ENCODE results near the gene TAMALIN. TPM values are rescaled to one million over a fixed set of nuclear protein-coding genes. Genes with fewer than 3 reads are reported as not detected.

Gene TAMALIN
- polyA plus RNA-seq, 2 donors: 6.1 to 7.4 TPM

DNA sequence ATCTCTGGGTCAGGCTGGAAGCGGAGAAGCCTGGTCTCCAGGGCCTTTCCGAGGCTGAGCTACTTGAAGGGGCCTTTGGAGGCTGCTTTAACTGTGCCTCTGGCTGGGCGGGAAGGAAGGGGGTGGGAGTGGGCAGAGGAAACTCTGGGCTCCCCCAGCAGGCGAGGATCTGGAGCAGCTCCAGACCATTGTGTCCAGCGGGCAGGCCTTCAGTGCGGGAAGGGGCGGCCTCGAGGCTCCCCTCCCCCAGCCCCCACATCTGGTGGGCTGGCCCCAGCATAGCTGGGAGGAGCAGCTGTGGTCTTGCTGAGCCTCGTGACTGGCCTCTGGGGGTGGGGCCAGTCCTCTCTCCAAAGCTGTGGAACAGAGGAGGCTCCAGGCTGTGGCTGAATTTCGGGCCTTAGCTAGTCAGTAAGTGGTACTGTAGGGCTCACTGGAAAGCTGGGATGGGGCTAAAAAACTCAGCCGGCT, 3.4 kb downstream of the TAMALIN start:
- H3K9me3 ChIP-seq (ENCODE audit: control insufficient read depth in 2 of 2, insufficient read depth in 1 of 2, low read depth in 1 of 2, low read length in 1 of 2): no peaks in the 10 kb centered on the region
- H3K4me3 ChIP-seq (ENCODE audit: low read depth in 1 of 2, low read length in 2 of 2): no peak overlapping the region
- 40 to 53% methylated on average over 11 of the region's 11 CpGs for WGBS, 2 donors
- peaks cover 0 to 5% of the 10 kb centered on the region in 2 donors for H3K36me3 ChIP-seq (ENCODE audit: control insufficient read depth in 2 of 2, insufficient read depth in 2 of 2, low read length in 1 of 2)
- H3K27me3 ChIP-seq (ENCODE audit: control insufficient read depth in 1 of 2, insufficient read depth in 2 of 2, low read length in 2 of 2): peaks cover 0 to 3% of the 10 kb centered on the region in 2 donors
- peak overlapping the region; percentile 70 to 74 for H3K27ac ChIP-seq (ENCODE audit: low read depth in 2 of 2, low read length in 1 of 2)
- peaks cover 0 to 9% of the 10 kb centered on the region in 2 donors for H3K4me1 ChIP-seq (ENCODE audit: control insufficient read depth in 2 of 2, insufficient read depth in 2 of 2, low read length in 1 of 2)

DNA sequence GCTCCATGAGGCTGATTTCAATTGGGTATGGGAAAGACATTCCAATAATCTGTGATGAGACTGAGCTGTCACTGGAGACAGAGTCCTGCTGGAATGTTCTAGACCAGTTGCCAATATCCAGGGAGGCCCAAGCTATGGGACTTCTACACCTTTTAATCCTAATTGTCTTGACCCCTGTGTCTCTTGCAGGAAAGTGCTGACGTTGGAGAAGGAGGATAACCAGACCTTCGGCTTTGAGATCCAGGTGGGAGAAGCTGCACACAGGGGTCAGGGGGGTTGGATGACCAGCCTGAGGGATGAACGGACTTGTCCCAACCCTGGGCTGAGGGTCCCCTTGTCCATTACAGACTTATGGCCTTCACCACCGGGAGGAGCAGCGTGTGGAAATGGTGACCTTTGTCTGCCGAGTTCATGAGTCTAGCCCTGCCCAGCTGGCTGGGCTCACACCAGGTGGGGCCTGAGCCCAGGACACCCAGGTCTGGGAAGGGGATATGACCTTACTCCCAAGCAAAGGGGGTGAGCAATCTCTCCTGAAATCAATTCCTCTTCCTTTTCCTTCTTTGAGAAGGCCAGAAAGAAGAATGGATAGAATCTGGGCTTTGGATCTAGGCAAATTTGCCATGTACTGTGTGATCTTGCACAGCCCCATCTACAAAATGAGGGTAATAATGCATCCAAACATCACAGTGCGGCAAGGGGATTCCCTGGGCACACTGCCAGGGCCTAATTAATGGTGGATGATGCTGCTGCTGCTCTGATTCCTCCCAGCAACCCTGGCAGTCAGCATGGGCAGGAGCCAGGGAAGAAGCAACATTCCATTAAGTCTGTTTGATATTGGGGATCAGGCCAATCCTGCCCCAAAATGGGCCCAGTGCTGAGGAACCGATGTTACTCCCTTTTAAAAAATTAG, 4.2 kb downstream of the TAMALIN start:
- no peak overlapping the region for H3K4me3 ChIP-seq (ENCODE audit: low read depth in 1 of 2, low read length in 2 of 2)
- WGBS, 2 donors: 65 to 66% methylated on average over 8 of the region's 8 CpGs
- peak overlapping the region; percentile 70 to 74 for H3K27ac ChIP-seq (ENCODE audit: low read depth in 2 of 2, low read length in 1 of 2)
- peaks cover 0 to 9% of the 10 kb centered on the region in 2 donors for H3K4me1 ChIP-seq (ENCODE audit: control insufficient read depth in 2 of 2, insufficient read depth in 2 of 2, low read length in 1 of 2)
- H3K36me3 ChIP-seq (ENCODE audit: control insufficient read depth in 2 of 2, insufficient read depth in 2 of 2, low read length in 1 of 2): peaks cover 0 to 7% of the 10 kb centered on the region in 2 donors
- no peaks in the 10 kb centered on the region for H3K9me3 ChIP-seq (ENCODE audit: control insufficient read depth in 2 of 2, insufficient read depth in 1 of 2, low read depth in 1 of 2, low read length in 1 of 2)
- H3K27me3 ChIP-seq (ENCODE audit: control insufficient read depth in 1 of 2, insufficient read depth in 2 of 2, low read length in 2 of 2): peaks cover 0 to 3% of the 10 kb centered on the region in 2 donors

DNA sequence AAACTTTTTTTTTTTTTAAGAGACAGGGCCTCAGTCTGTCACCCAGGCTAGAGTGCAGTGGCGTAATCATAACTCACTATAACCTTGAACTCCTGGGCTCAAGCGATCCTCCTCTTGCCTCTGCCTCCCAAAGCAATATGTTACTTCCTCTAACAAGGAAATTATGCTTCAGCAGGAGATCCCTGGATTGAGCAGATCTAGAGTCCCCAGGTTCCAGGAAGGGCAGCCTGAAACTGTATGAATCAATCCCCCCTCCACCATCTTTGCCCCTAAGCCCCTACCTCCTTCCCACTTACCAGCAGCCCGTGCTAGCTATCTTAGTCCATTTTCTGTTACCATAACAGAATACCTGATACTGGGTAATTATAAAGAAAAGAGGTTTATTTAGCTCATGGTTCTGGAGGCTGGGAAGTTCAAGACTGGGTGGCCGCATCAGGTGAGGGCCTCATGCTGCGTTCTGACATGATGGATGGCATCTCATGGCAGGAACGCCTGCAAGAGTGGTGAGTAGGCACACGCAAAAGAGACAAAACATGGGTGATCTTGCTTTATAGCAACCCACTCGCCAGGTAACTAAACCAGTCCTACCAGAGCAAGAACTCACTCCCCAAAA, 5.0 kb downstream of the TAMALIN start:
- H3K9me3 ChIP-seq (ENCODE audit: control insufficient read depth in 2 of 2, insufficient read depth in 1 of 2, low read depth in 1 of 2, low read length in 1 of 2): no peaks in the 10 kb centered on the region
- H3K27me3 ChIP-seq (ENCODE audit: control insufficient read depth in 1 of 2, insufficient read depth in 2 of 2, low read length in 2 of 2): peaks cover 0 to 3% of the 10 kb centered on the region in 2 donors
- H3K4me1 ChIP-seq (ENCODE audit: control insufficient read depth in 2 of 2, insufficient read depth in 2 of 2, low read length in 1 of 2): peaks cover 0 to 6% of the 10 kb centered on the region in 2 donors
- peaks cover 0 to 7% of the 10 kb centered on the region in 2 donors for H3K36me3 ChIP-seq (ENCODE audit: control insufficient read depth in 2 of 2, insufficient read depth in 2 of 2, low read length in 1 of 2)
- 88 to 92% methylated on average over 8 of the region's 8 CpGs for WGBS, 2 donors
- no peak overlapping the region for H3K27ac ChIP-seq (ENCODE audit: low read depth in 2 of 2, low read length in 1 of 2)
- no peak overlapping the region for H3K4me3 ChIP-seq (ENCODE audit: low read depth in 1 of 2, low read length in 2 of 2)

DNA sequence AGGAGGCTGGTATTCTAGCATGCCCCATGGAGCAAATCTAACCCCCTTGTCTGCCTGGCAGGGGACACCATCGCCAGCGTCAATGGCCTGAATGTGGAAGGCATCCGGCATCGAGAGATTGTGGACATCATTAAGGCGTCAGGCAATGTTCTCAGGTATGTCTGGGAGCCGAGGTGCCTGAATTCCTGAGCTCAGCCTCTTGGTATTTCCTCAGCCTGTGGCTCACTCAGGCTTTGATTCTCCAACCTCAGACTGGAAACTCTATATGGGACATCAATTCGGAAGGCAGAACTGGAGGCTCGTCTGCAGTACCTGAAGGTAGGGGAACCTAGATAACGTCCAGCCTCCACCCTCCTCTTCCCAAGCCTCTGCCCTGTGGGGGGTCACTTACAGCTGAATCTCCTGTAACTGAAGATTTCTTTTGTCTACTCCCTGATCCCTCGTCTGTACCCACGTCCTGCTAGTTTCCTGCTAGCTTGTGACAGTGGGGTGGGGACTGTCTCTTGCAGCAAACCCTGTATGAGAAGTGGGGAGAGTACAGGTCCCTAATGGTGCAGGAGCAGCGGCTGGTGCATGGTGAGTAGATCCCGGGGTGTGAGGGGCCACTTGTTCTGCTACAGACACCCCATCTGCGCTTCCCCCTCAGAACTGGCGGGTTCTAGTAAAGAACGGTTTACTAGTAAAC, 7.0 kb downstream of the TAMALIN start:
- H3K27ac ChIP-seq (ENCODE audit: low read depth in 2 of 2, low read length in 1 of 2): no peak overlapping the region
- no peak overlapping the region for H3K4me3 ChIP-seq (ENCODE audit: low read depth in 1 of 2, low read length in 2 of 2)
- H3K27me3 ChIP-seq (ENCODE audit: control insufficient read depth in 1 of 2, insufficient read depth in 2 of 2, low read length in 2 of 2): no peaks in the 10 kb centered on the region
- H3K4me1 ChIP-seq (ENCODE audit: control insufficient read depth in 2 of 2, insufficient read depth in 2 of 2, low read length in 1 of 2): peaks cover 0 to 3% of the 10 kb centered on the region in 2 donors
- no peaks in the 10 kb centered on the region for H3K9me3 ChIP-seq (ENCODE audit: control insufficient read depth in 2 of 2, insufficient read depth in 1 of 2, low read depth in 1 of 2, low read length in 1 of 2)
- H3K36me3 ChIP-seq (ENCODE audit: control insufficient read depth in 2 of 2, insufficient read depth in 2 of 2, low read length in 1 of 2): peaks cover 0 to 7% of the 10 kb centered on the region in 2 donors
- 86 to 91% methylated on average over 16 of the region's 16 CpGs for WGBS, 2 donors

DNA sequence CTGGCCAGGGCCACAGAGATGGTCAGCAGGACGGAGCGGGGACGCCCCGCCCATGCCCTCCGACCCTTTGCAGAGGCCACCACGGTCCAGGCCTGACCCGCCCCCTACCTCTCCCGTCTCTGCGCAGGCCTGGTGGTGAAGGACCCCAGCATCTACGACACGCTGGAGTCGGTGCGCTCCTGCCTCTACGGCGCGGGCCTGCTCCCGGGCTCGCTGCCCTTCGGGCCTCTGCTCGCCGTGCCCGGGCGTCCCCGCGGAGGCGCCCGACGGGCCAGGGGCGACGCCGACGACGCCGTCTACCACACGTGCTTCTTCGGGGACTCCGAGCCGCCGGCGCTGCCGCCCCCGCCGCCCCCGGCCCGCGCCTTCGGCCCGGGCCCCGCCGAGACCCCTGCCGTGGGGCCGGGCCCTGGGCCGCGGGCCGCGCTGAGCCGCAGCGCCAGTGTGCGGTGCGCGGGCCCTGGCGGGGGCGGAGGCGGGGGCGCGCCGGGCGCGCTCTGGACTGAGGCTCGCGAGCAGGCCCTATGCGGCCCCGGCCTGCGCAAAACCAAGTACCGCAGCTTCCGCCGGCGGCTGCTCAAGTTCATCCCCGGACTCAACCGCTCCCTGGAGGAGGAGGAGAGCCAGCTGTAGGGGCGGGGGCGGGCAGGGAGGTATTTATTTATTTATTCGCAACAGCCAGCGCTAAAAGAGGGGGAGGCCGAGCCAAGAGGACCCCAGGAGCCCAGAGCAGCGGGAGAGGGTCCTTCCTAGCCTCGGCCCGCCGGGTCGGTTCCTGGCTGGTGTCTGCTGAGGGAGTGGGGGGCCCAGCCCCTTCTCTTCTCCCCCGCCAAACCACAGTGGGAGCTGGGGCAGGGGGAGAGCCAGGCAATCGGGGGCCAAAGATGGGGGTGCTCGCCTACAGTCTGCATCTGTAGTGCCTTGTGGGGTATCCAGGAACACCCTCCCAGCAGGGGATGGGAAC, 8.1 kb downstream of the TAMALIN start:
- Histone ChIP-seq H3K9me3 (ENCODE audit: control insufficient read depth in 2 of 2, insufficient read depth in 1 of 2, low read depth in 1 of 2, low read length in 1 of 2) (no peaks in the 10 kb centered on the region), H3K4me3 (ENCODE audit: low read depth in 1 of 2, low read length in 2 of 2) (no peak overlapping the region), H3K27ac (ENCODE audit: low read depth in 2 of 2, low read length in 1 of 2) (no peak overlapping the region), H3K27me3 (ENCODE audit: control insufficient read depth in 1 of 2, insufficient read depth in 2 of 2, low read length in 2 of 2) (no peaks in the 10 kb centered on the region), H3K36me3 (ENCODE audit: control insufficient read depth in 2 of 2, insufficient read depth in 2 of 2, low read length in 1 of 2) (peaks cover 0 to 7% of the 10 kb centered on the region in 2 donors), H3K4me1 (ENCODE audit: control insufficient read depth in 2 of 2, insufficient read depth in 2 of 2, low read length in 1 of 2) (peaks cover 0 to 3% of the 10 kb centered on the region in 2 donors)
- 72 to 82% methylated on average over 77 to 93 of the region's 93 CpGs for WGBS, 2 donors

DNA sequence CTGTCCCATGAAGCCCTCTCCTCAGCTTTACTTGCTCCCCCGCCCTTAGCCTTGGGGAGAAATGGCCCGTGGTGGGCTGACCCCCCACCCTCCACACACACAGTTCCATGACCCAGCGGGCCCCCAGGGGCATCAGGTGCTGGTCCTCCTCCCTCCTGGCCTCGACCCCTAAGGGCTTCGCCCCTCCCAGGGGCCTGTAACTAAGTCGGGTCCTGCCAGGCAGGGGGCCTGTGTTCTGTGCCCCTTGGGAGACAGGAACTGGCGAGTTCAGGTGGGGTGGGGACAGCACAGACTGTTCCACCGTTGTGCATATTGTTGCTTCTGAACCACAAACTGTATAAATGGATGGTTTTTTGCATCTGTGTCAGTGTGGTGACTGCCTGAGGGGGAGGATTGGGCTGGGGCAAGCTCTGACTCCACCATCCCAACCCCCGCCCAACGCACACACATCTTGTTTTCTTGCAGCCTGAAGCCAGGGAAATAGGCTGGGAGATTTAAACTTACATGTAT, 8.8 kb downstream of the TAMALIN start:
- WGBS, 2 donors: 50 to 65% methylated on average over 9 to 10 of the region's 10 CpGs
- no peak overlapping the region for H3K4me3 ChIP-seq (ENCODE audit: low read depth in 1 of 2, low read length in 2 of 2)
- H3K9me3 ChIP-seq (ENCODE audit: control insufficient read depth in 2 of 2, insufficient read depth in 1 of 2, low read depth in 1 of 2, low read length in 1 of 2): no peaks in the 10 kb centered on the region
- peaks cover 0 to 3% of the 10 kb centered on the region in 2 donors for H3K4me1 ChIP-seq (ENCODE audit: control insufficient read depth in 2 of 2, insufficient read depth in 2 of 2, low read length in 1 of 2)
- peaks cover 0 to 7% of the 10 kb centered on the region in 2 donors for H3K36me3 ChIP-seq (ENCODE audit: control insufficient read depth in 2 of 2, insufficient read depth in 2 of 2, low read length in 1 of 2)
- no peaks in the 10 kb centered on the region for H3K27me3 ChIP-seq (ENCODE audit: control insufficient read depth in 1 of 2, insufficient read depth in 2 of 2, low read length in 2 of 2)
- no peak overlapping the region for H3K27ac ChIP-seq (ENCODE audit: low read depth in 2 of 2, low read length in 1 of 2)

DNA sequence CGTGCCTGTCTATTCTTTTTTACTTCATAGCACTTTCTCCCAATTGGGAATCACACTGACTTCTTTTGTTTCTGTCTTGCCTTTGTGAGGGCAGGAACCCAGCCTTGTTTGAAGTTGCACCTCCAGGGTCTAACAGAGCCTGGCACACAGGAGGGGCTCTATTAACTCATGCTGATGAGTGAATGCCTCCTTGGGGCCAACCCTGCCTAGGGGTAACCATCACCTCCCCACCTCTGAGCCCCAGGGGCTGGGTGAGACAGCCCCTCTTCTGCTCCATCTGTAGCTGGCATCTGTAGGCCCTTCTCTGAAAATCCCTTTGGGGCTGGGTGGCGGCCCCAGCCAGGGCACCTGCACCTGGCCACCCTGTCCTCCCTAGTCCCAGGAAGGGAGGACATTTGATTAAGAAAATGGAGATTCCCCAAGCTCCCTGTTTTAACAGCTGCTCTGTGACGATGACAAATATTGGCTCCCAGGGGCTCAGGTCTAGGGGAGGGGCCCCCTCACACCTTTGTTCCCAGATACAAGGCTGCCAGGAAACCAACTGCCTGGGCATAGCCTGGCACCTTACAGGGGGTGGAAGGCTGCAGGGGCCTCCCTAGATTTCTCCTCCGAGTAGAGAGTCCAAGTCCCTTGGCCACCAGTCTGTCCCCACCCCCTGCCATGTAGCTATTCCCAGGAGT, 11.8 kb downstream of the TAMALIN start:
- Histone ChIP-seq H3K27me3 (ENCODE audit: control insufficient read depth in 1 of 2, insufficient read depth in 2 of 2, low read length in 2 of 2) (no peaks in the 10 kb centered on the region), H3K4me3 (ENCODE audit: low read depth in 1 of 2, low read length in 2 of 2) (no peak overlapping the region), H3K4me1 (ENCODE audit: control insufficient read depth in 2 of 2, insufficient read depth in 2 of 2, low read length in 1 of 2) (peaks cover 0 to 3% of the 10 kb centered on the region in 2 donors), H3K27ac (ENCODE audit: low read depth in 2 of 2, low read length in 1 of 2) (no peak overlapping the region), H3K9me3 (ENCODE audit: control insufficient read depth in 2 of 2, insufficient read depth in 1 of 2, low read depth in 1 of 2, low read length in 1 of 2) (no peaks in the 10 kb centered on the region), H3K36me3 (ENCODE audit: control insufficient read depth in 2 of 2, insufficient read depth in 2 of 2, low read length in 1 of 2) (peaks cover 0 to 7% of the 10 kb centered on the region in 2 donors)
- 58 to 67% methylated on average over 4 of the region's 4 CpGs for WGBS, 2 donors

DNA sequence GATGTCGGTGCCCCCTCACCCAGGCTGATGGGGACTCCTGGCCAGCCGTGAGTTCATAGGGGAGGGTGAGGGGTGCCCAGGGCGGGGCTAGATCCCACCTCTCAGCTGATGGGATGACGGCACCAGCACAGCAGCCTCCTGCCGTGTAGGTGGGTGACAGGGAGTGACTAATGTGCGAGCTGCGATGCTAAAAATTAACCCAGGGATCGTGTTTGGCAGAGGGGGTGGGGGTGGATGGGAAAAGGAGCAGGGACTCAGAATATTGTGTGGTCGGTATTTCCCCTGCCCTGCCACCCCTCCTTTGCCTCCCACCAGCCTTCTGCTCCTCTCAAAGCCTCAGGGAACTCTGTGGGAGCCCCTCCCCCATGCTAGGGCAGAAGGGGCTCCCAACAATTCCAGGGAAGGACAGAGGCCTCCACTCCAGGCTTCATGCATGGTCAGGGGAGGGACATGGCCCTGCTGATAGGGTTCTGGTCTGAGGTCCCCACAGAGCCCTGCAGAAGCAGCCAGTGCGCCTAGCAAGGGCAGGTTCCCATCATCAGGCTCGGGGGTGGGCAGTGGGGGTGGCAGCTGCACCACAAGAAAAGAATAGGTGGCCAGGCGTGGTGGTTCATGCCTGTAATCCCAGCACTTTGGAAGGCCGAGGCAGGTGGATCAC, 12.5 kb downstream of the TAMALIN start:
- Histone ChIP-seq H3K4me1 (ENCODE audit: control insufficient read depth in 2 of 2, insufficient read depth in 2 of 2, low read length in 1 of 2) (peaks cover 0 to 3% of the 10 kb centered on the region in 2 donors), H3K9me3 (ENCODE audit: control insufficient read depth in 2 of 2, insufficient read depth in 1 of 2, low read depth in 1 of 2, low read length in 1 of 2) (no peaks in the 10 kb centered on the region), H3K27me3 (ENCODE audit: control insufficient read depth in 1 of 2, insufficient read depth in 2 of 2, low read length in 2 of 2) (no peaks in the 10 kb centered on the region), H3K27ac (ENCODE audit: low read depth in 2 of 2, low read length in 1 of 2) (no peak overlapping the region), H3K4me3 (ENCODE audit: low read depth in 1 of 2, low read length in 2 of 2) (no peak overlapping the region), H3K36me3 (ENCODE audit: control insufficient read depth in 2 of 2, insufficient read depth in 2 of 2, low read length in 1 of 2) (peaks cover 0 to 2% of the 10 kb centered on the region in 2 donors)
- 65 to 68% methylated on average over 13 of the region's 13 CpGs for WGBS, 2 donors
